Measurements from ENCODE around the gene ZRANB3.

ZRANB3 gene

GRCh38 chr2:135174049-135174809, 356.8 kb downstream of the ZRANB3 start:
- Histone ChIP-seq H3K9me3 (ENCODE audit: severe bottlenecking) (peaks cover 5% of the 10 kb centered on the region), H3K4me3 (ENCODE audit: low read depth, low read length) (no peak overlapping the region), H3K36me3 (peaks cover 33% of the 10 kb centered on the region), H3K27me3 (ENCODE audit: insufficient read depth, low read depth, severe bottlenecking) (no peaks in the 10 kb centered on the region), H3K27ac (no peak overlapping the region)
- no peak for DNase-seq
- TF ChIP-seq CTCF (IDR thresholded peaks at IDR 0.05; ENCODE audit: low read depth, low read length): no peak

GRCh38 chr2:135169900-135170753, 360.9 kb downstream of the ZRANB3 start:
- Histone ChIP-seq H3K4me3 (ENCODE audit: low read depth, low read length) (no peak overlapping the region), H3K36me3 (peaks cover 49% of the 10 kb centered on the region), H3K27me3 (ENCODE audit: insufficient read depth, low read depth, severe bottlenecking) (no peaks in the 10 kb centered on the region), H3K9me3 (ENCODE audit: severe bottlenecking) (no peaks in the 10 kb centered on the region), H3K27ac (no peak overlapping the region)
- no peak for DNase-seq
- TF ChIP-seq CTCF (IDR thresholded peaks at IDR 0.05; ENCODE audit: low read depth, low read length): no peak

GRCh38 chr2:135168204-135168856, 362.7 kb downstream of the ZRANB3 start:
- DNase-seq: no peak
- H3K27ac ChIP-seq: no peak overlapping the region
- no peaks in the 10 kb centered on the region for H3K27me3 ChIP-seq (ENCODE audit: insufficient read depth, low read depth, severe bottlenecking)
- H3K4me3 ChIP-seq (ENCODE audit: low read depth, low read length): no peak overlapping the region
- no peaks in the 10 kb centered on the region for H3K9me3 ChIP-seq (ENCODE audit: severe bottlenecking)
- H3K36me3 ChIP-seq: peaks cover 67% of the 10 kb centered on the region
- TF ChIP-seq CTCF (IDR thresholded peaks at IDR 0.05; ENCODE audit: low read depth, low read length): 0 out of 2 replicates have a peak, but pooled peaks have one; percentile 9

GRCh38 chr2:135167273-135167672, 363.7 kb downstream of the ZRANB3 start:
- TF ChIP-seq CTCF (IDR thresholded peaks at IDR 0.05; ENCODE audit: low read depth, low read length): no peak
- Histone ChIP-seq H3K36me3 (peaks cover 73% of the 10 kb centered on the region), H3K27ac (no peak overlapping the region)

GRCh38 chr2:135164431-135164830, 366.6 kb downstream of the ZRANB3 start:
- no peak overlapping the region for H3K4me3 ChIP-seq (ENCODE audit: low read depth, low read length)
- peaks cover 75% of the 10 kb centered on the region for H3K36me3 ChIP-seq
- no peak for DNase-seq
- no peak overlapping the region for H3K27ac ChIP-seq
- H3K27me3 ChIP-seq (ENCODE audit: insufficient read depth, low read depth, severe bottlenecking): no peaks in the 10 kb centered on the region
- H3K9me3 ChIP-seq (ENCODE audit: severe bottlenecking): no peaks in the 10 kb centered on the region
- TF ChIP-seq CTCF (IDR thresholded peaks at IDR 0.05; ENCODE audit: low read depth, low read length): no peak

More at GRCh38 chr2:135167273-135167672, 363.7 kb downstream of the ZRANB3 start:
- Histone ChIP-seq H3K9me3 (ENCODE audit: severe bottlenecking) (no peaks in the 10 kb centered on the region), H3K27me3 (ENCODE audit: insufficient read depth, low read depth, severe bottlenecking) (no peaks in the 10 kb centered on the region), H3K4me3 (ENCODE audit: low read depth, low read length) (no peak overlapping the region)
- DNase-seq: no peak
